GM12878 (cell line): ENCODE measurements around the gene RRAGB. TPM values are rescaled to one million over a fixed set of nuclear protein-coding genes. Genes with fewer than 3 reads are reported as not detected.

Experiments
- ATAC-seq: fragments of 200-7000 bp; cut with Tn5 transposase; 3 replicates; pipeline ENCODE4 v1.9.1; 2020; ENCODE audit warnings: mild to moderate bottlenecking, moderate library complexity
- BruUV-seq: library from RNA; stranded (reverse); fragments of 400-500 nt; replicated peaks from 2 replicates; lab custom pipeline; 2021; lab: Mats Ljungman, UMichigan
- CTCF ChIA-PET: fragments of 300-600 bp; sonication (Branson Sonifier 250); formaldehyde crosslinking; extraction: SDS; loops from one replicate; lab custom pipeline; 2021; ENCODE audit warnings: inconsistent platforms; lab: Yijun Ruan, JAX
- POLR2A ChIA-PET: fragments of 350-600 bp; formaldehyde crosslinking; extraction: SDS; loops from one replicate; lab custom pipeline; 2021; ENCODE audit warnings: inconsistent platforms; lab: Charles Lee
- RAD21 ChIA-PET: fragments of 300-600 bp; sonication (Branson Sonifier 250); formaldehyde crosslinking; loops from one replicate; lab custom pipeline; 2023; ENCODE audit warnings: antibody characterized with exemption; ENCODE audit not compliant: unreplicated experiment; lab: Charles Lee
- SMC1A ChIA-PET: fragments of 300-600 bp; sonication (Branson Sonifier 250); formaldehyde crosslinking; loops from one replicate; lab custom pipeline; 2023; ENCODE audit not compliant: unreplicated experiment, uncharacterized antibody; lab: Charles Lee
- DNase-seq: peaks from one replicate; pipeline ENCODE4 v3.0.0-alpha.2; 2011; ENCODE audit warnings: low read depth, low spot score
- FAIRE-seq: peaks from 3 replicates; lab custom pipeline; 2011; peaks lifted over from hg19 to GRCh38; lab: Jason Lieb, UNC
- H2AFZ ChIP-seq: 2 replicates; pipeline ENCODE4 v1.6.0; 2011; ENCODE audit warnings: low read depth, low read length, control low read depth; ENCODE audit not compliant: control insufficient read depth
- H3K27ac ChIP-seq: 2 replicates; pipeline ENCODE4 v1.5.1; 2011; ENCODE audit warnings: control low read depth; ENCODE audit not compliant: control insufficient read depth, insufficient read depth
- H3K27me3 ChIP-seq, 2 experiments: replicated peaks in 1 of 2; 2 replicates each; pipeline versions ENCODE4 v1.6.0 to v1.6.1; 2011; ENCODE audit warnings: low read length in 1 of 2; ENCODE audit not compliant: control insufficient read depth in 2 of 2, insufficient read depth in 2 of 2
- H3K36me3 ChIP-seq, 2 experiments: 2 replicates each; pipeline ENCODE4 v1.5.1; 2011; ENCODE audit warnings: low read length in 1 of 2; ENCODE audit not compliant: control insufficient read depth in 2 of 2, insufficient read depth in 2 of 2
- H3K4me1 ChIP-seq: 2 replicates; pipeline ENCODE4 v1.6.1; 2011; ENCODE audit warnings: mild to moderate bottlenecking, low read length, moderate library complexity, mixed read lengths; ENCODE audit not compliant: control insufficient read depth, insufficient read depth
- H3K4me2 ChIP-seq: 2 replicates; pipeline ENCODE4 v1.6.0; 2011; ENCODE audit warnings: control low read depth; ENCODE audit not compliant: control insufficient read depth, insufficient read depth
- H3K4me3 ChIP-seq: fragments of 200-600 bp; sonication (generic); 2 replicates; pipeline ENCODE4 v1.5.1; 2016
- H3K79me2 ChIP-seq: 2 replicates; pipeline ENCODE4 v1.6.0; 2011; ENCODE audit warnings: low read length; ENCODE audit not compliant: control insufficient read depth, insufficient read depth
- H3K9ac ChIP-seq: 2 replicates; pipeline ENCODE4 v1.8.0; 2011; ENCODE audit warnings: low read length, control low read depth, mixed read lengths; ENCODE audit not compliant: control insufficient read depth, insufficient read depth
- H3K9me3 ChIP-seq: replicated peaks from 3 replicates; pipeline ENCODE4 v1.5.1; 2011; ENCODE audit warnings: mild to moderate bottlenecking, low read length; ENCODE audit not compliant: control insufficient read depth, insufficient read depth
- H4K20me1 ChIP-seq: 2 replicates; pipeline ENCODE4 v1.6.0; 2011; ENCODE audit not compliant: control insufficient read depth, insufficient read depth
- BCL3 ChIP-seq: IDR thresholded peaks from 2 replicates; pipeline ENCODE4 v1.6.1; 2011; ENCODE audit warnings: borderline replicate concordance, low read depth, mild to moderate bottlenecking, moderate library complexity, low read length; ENCODE audit not compliant: insufficient read depth, poor library complexity, severe bottlenecking
- CHD1 ChIP-seq: IDR thresholded peaks from 2 replicates; pipeline ENCODE4 v1.6.1; 2012; ENCODE audit warnings: low read depth, low read length, improper control_type of control experiment
- CHD2 ChIP-seq: IDR thresholded peaks from 2 replicates; pipeline ENCODE4 v1.6.1; 2011; ENCODE audit warnings: low read depth, low read length, improper control_type of control experiment, borderline replicate concordance
- CREB1 ChIP-seq: IDR thresholded peaks from 2 replicates; pipeline ENCODE4 v1.6.1; 2012; ENCODE audit warnings: low read depth, mild to moderate bottlenecking, inconsistent platforms
- EED ChIP-seq: sonication (generic); IDR thresholded peaks from 2 replicates; pipeline ENCODE4 v1.6.1; 2016; ENCODE audit warnings: antibody characterized with exemption, low read depth
- JUNB ChIP-seq: IDR thresholded peaks from 2 replicates; pipeline ENCODE4 v1.6.1; 2016; ENCODE audit warnings: antibody characterized with exemption, mild to moderate bottlenecking
- LARP7 ChIP-seq: fragments of 450-650 bp; IDR thresholded peaks from 2 replicates; pipeline ENCODE4 v1.6.1; 2017; ENCODE audit warnings: mild to moderate bottlenecking
- NR2C2 ChIP-seq: IDR thresholded peaks from 2 replicates; pipeline ENCODE4 v1.6.1; 2011; ENCODE audit warnings: borderline replicate concordance, low read depth; ENCODE audit not compliant: control insufficient read depth, insufficient read length
- PKNOX1 ChIP-seq: fragments of 450-650 bp; IDR thresholded peaks from 2 replicates; pipeline ENCODE4 v1.6.1; 2016; ENCODE audit warnings: mild to moderate bottlenecking
- RELB ChIP-seq: fragments of 450-650 bp; IDR thresholded peaks from 2 replicates; pipeline ENCODE4 v1.6.1; 2017; ENCODE audit warnings: low read depth, mild to moderate bottlenecking, moderate library complexity
- SMAD5 ChIP-seq: IDR thresholded peaks from 2 replicates; pipeline ENCODE4 v1.6.1; 2016; ENCODE audit warnings: antibody characterized with exemption, low read depth
- SPI1 ChIP-seq: IDR thresholded peaks from 2 replicates; pipeline ENCODE4 v1.6.1; 2011; ENCODE audit warnings: low read depth, mild to moderate bottlenecking, low read length, moderate library complexity, borderline replicate concordance; ENCODE audit not compliant: insufficient read depth
- YY1 ChIP-seq: IDR thresholded peaks from 2 replicates; pipeline ENCODE4 v1.6.1; 2011; ENCODE audit warnings: low read depth, mild to moderate bottlenecking, low read length
- ZNF622 ChIP-seq: fragments of 450-650 bp; IDR thresholded peaks from 2 replicates; pipeline ENCODE4 v1.6.1; 2017; ENCODE audit warnings: mild to moderate bottlenecking, inconsistent platforms
- WGBS: methylation state at CpG from one replicate; pipeline ENCODE4 v1.1.6; 2016; ENCODE audit warnings: low lambda C conversion rate; ENCODE audit not compliant: insufficient replicate concordance, insufficient coverage; ENCODE audit errors: missing lambda C conversion rate; 5-methylcytosine and 5-hydroxymethylcytosine counted together
- in situ Hi-C: fragments of 300-500 bp; cut with MboI; formaldehyde crosslinking; loops from 9 replicates; pipeline ENCODE4 v1.14.3; 2018; ENCODE audit warnings: mixed read lengths
- intact Hi-C: fragments of 100-400 bp; cut with micrococcal nuclease; formaldehyde crosslinking; loops from one replicate; pipeline ENCODE4 v1.14.2; 2022; ENCODE audit not compliant: unreplicated experiment
- polyA plus RNA-seq, 11 experiments: library from polyadenylated mRNA; depleted of rRNA in 4 of 11; unstranded in 6 of 11; stranded (reverse) in 5 of 11; fragments of >200 nt; fragmentation: Nextera tagmentation in 4 of 11; fragmentation: Illumina TruSeq in 1 of 11; extraction: Ambion mirVana in 4 of 11; extraction: Trizol in 1 of 11; gene quantifications; 1 replicate in 1 of 11; 2 replicates in 10 of 11; pipeline versions ENCODE4 v1.2.1 to v1.2.3, GENCODE V29; 2011 to 2016; ENCODE audit warnings: inconsistent platforms in 2 of 11, missing spikeins in 2 of 11, low read depth in 1 of 11
- total RNA-seq, 4 experiments: library from RNA; depleted of rRNA in 3 of 4; stranded (reverse); fragments of >200 nt in 3 of 4; fragmentation: Illumina TruSeq in 1 of 4; extraction: Trizol in 1 of 4; gene quantifications; 2 replicates each; pipeline versions ENCODE4 v1.2.1 to v1.2.3, GENCODE V29; 2013 to 2021

Gene RRAGB
- total and polyA plus RNA-seq, 10 of the 15 experiments (the other 5 are each of a cell fraction or from before 2014, with no cell fraction given), result 8.2 to 30.8 (median 12.0) TPM

GRCh38 chrX:55738969-55739368, 21.4 kb downstream of the RRAGB start:
- in situ Hi-C loops, result no loop called here

GRCh38 chrX:55742649-55743048, 25.1 kb downstream of the RRAGB start:
- H3K36me3 ChIP-seq, result peaks cover 4 to 6% of the 10 kb centered on the region in 2 experiments; a peak in 3 of 4 replicates
- DNase-seq (no peak), FAIRE-seq (no peak), ATAC-seq (no peak)
- POLR2A ChIA-PET, result no interaction called here
- TF ChIP-seq SPI1 (no peak), SMAD5 (no peak), EED (no peak), NR2C2 (no peak), CHD1 (no peak), RELB (no peak), BCL3 (no peak), CREB1 (no peak), YY1 (no peak), LARP7 (no peak)
- in situ Hi-C loops, result no loop called here
- no peak overlapping the region for H2AFZ ChIP-seq
- no peaks in the 10 kb centered on the region for H3K27me3 ChIP-seq
- H3K9me3 ChIP-seq, result no peaks in the 10 kb centered on the region; the same call in 2 of the 3 replicates
- SMC1A ChIA-PET, result interaction anchor here (0.7 kb wide), 1 partner anchor 519 kb away, joined by 3 read pairs; no protein-coding TSS in a partner anchor
- WGBS, result 52% methylated on average over 2 of the region's 2 CpGs
- no peaks in the 10 kb centered on the region for H3K4me1 ChIP-seq
- H3K79me2 ChIP-seq, result no peaks in the 10 kb centered on the region
- no TSS peak for BruUV-seq
- H3K4me3 ChIP-seq, result no peak overlapping the region
- H3K4me2 ChIP-seq, result no peak overlapping the region
- H3K9ac ChIP-seq, result no peak overlapping the region
- no peaks in the 10 kb centered on the region for H4K20me1 ChIP-seq
- H3K27ac ChIP-seq, result no peak overlapping the region
- intact Hi-C loops, result no loop called here
- RAD21 ChIA-PET, result no interaction called here
- CTCF ChIA-PET, result no interaction called here

More at GRCh38 chrX:55738969-55739368, 21.4 kb downstream of the RRAGB start:
- no peak for FAIRE-seq
- Histone ChIP-seq H2AFZ (no peak overlapping the region), H3K4me2 (no peak overlapping the region), H4K20me1 (no peaks in the 10 kb centered on the region), H3K36me3 (peaks cover 4 to 11% of the 10 kb centered on the region in 2 experiments; a peak in 3 of 4 replicates), H3K9me3 (no peaks in the 10 kb centered on the region; the same call in 2 of the 3 replicates), H3K4me3 (no peak overlapping the region), H3K4me1 (no peaks in the 10 kb centered on the region), H3K79me2 (no peaks in the 10 kb centered on the region), H3K27ac (no peak overlapping the region), H3K27me3 (no peaks in the 10 kb centered on the region), H3K9ac (no peak overlapping the region)
- SMC1A ChIA-PET, result interaction anchor here (0.9 to 2.3 kb wide), 2 partner anchors 13 to 680 kb away, joined by 3 to 8 read pairs; no protein-coding TSS in a partner anchor
- POLR2A ChIA-PET, result no interaction called here
- intact Hi-C loops, result no loop called here
- WGBS, result 50% methylated on average over 4 of the region's 4 CpGs
- CTCF ChIA-PET, result interaction anchor here (0.8 to 3.7 kb wide), 2 partner anchors 15 to 169 kb away, joined by 3 to 13 read pairs; no protein-coding TSS in a partner anchor
- BruUV-seq, result no TSS peak
- TF ChIP-seq PKNOX1 (no peak), JUNB (no peak), CHD2 (no peak), ZNF622 (no peak)
- no peak for DNase-seq
- RAD21 ChIA-PET, result no interaction called here
- no peak for ATAC-seq
